Stimulated activated CD8-positive, alpha-beta memory T cell treated with anti-CD3 and anti-CD28 coated beads, Interleukin-7, amount 100 ng/mL, for 4 hours (primary cell): Measurements from ENCODE around the gene RGR.

ENCODE experiments used
- DNase-seq, 2 donors: peaks; one replicate each; pipeline ENCODE4 v3.0.0-alpha.2; 2020; ENCODE audit warnings: low read depth in 2 of 2

RGR gene

GRCh38 chr10:84244651-84245270 lies at the start of gene RGR:
Gene RGR, plus strand, starts transcription at chr10:84245053. Its CDS starts 38 bp downstream, at chr10:84245091.
- DNase-seq = no peak

- DNase-seq = no peak
These were observed 48.8 kb upstream of the RGR start for GRCh38 chr10:84196083-84196482.

GRCh38 chr10:84196941-84197340 lies 47.9 kb upstream of the RGR start:
- DNase-seq = no peak

- DNase-seq = no peak
These were observed 47.2 kb upstream of the RGR start for GRCh38 chr10:84197643-84198042.

GRCh38 chr10:84198206-84198915 lies 46.5 kb upstream of the RGR start:
- no peak for DNase-seq

- DNase-seq = no peak
These were observed 44.2 kb upstream of the RGR start for GRCh38 chr10:84200537-84201243.

GRCh38 chr10:84201244-84201606 lies 43.6 kb upstream of the RGR start:
- no peak for DNase-seq

GRCh38 chr10:84201682-84202081 lies 43.2 kb upstream of the RGR start:
- no peak for DNase-seq

GRCh38 chr10:84202349-84202748 lies 42.5 kb upstream of the RGR start:
- DNase-seq = no peak

GRCh38 chr10:84204122-84204521 lies 40.7 kb upstream of the RGR start:
- no peak for DNase-seq

- DNase-seq = no peak
These were observed 40.2 kb upstream of the RGR start for GRCh38 chr10:84204610-84205009.

GRCh38 chr10:84205049-84205852 lies 39.6 kb upstream of the RGR start:
- DNase-seq = peak; percentile 15 to 41

- no peak for DNase-seq
These were observed 38.9 kb upstream of the RGR start for GRCh38 chr10:84205853-84206525.

- DNase-seq = no peak
These were observed 36.8 kb upstream of the RGR start for GRCh38 chr10:84208023-84208422.

- no peak for DNase-seq
These were observed 33.3 kb upstream of the RGR start for GRCh38 chr10:84211566-84211965.

- DNase-seq = no peak
These were observed 32.8 kb upstream of the RGR start for GRCh38 chr10:84212014-84212413.

GRCh38 chr10:84213076-84213475 lies 31.8 kb upstream of the RGR start:
- DNase-seq = no peak

- no peak for DNase-seq
These were observed 30.7 kb upstream of the RGR start for GRCh38 chr10:84214046-84214572.

GRCh38 chr10:84214612-84215235 lies 30.1 kb upstream of the RGR start:
- no peak for DNase-seq

GRCh38 chr10:84216834-84217233 lies 28.0 kb upstream of the RGR start:
- DNase-seq = no peak

- no peak for DNase-seq
These were observed 27.1 kb upstream of the RGR start for GRCh38 chr10:84217746-84218145.
